Glomerular visceral epithelial cell (primary cell): ENCODE data around the gene KIF20B.
A peak's percentile ranks its signal among the peaks of the same experiment; 100 is the strongest.
"Not testable (repeated sequence)": the region's sequence is repeated elsewhere in the genome, so short reads cannot be mapped to it uniquely, and the experiment has no call there.

Experiments
- DNase-seq: peaks from one replicate; pipeline ENCODE4 v3.0.0-alpha.2; 2016; ENCODE audit errors: extremely low spot score

Gene KIF20B

GRCh38 chr10:89684604-89685003 is 16.8 kb upstream of the KIF20B start:
- no peak for DNase-seq

- no peak for DNase-seq
Measured at GRCh38 chr10:89685936-89686335, 15.5 kb upstream of the KIF20B start.

- DNase-seq = no peak
Measured at GRCh38 chr10:89690027-89690426, 11.4 kb upstream of the KIF20B start.

- DNase-seq = no peak
Measured at GRCh38 chr10:89692416-89692815, 9.0 kb upstream of the KIF20B start.

- DNase-seq = no peak
Measured at GRCh38 chr10:89693176-89693575, 8.2 kb upstream of the KIF20B start.

- no peak for DNase-seq
Measured at GRCh38 chr10:89695307-89695706, 6.1 kb upstream of the KIF20B start.

GRCh38 chr10:89697946-89698345 is 3.4 kb upstream of the KIF20B start:
- no peak for DNase-seq

GRCh38 chr10:89699581-89700064 is 1.8 kb upstream of the KIF20B start:
- no peak for DNase-seq

- no peak for DNase-seq
Measured at GRCh38 chr10:89700923-89701241, 508 bp upstream of the KIF20B start.

GRCh38 chr10:89702121-89702480 is 711 bp downstream of the KIF20B start:
- peak; percentile 28 for DNase-seq

GRCh38 chr10:89705466-89705865 is 4.1 kb downstream of the KIF20B start:
- DNase-seq = no peak

GRCh38 chr10:89706011-89706410 is 4.6 kb downstream of the KIF20B start:
- DNase-seq = no peak

GRCh38 chr10:89707372-89707771 is 6.0 kb downstream of the KIF20B start:
- no peak for DNase-seq

- DNase-seq = no peak
Measured at GRCh38 chr10:89710753-89711152, 9.4 kb downstream of the KIF20B start.

GRCh38 chr10:89734616-89735015 is 33.2 kb downstream of the KIF20B start:
- no peak for DNase-seq

- no peak for DNase-seq
Measured at GRCh38 chr10:89738551-89739209, 37.3 kb downstream of the KIF20B start.

GRCh38 chr10:89741126-89741762 is 39.9 kb downstream of the KIF20B start:
- no peak for DNase-seq

- peak; percentile 16 for DNase-seq
Measured at GRCh38 chr10:89744026-89744425, 42.6 kb downstream of the KIF20B start.

GRCh38 chr10:89745903-89746302 is 44.5 kb downstream of the KIF20B start:
- no peak for DNase-seq

- no peak for DNase-seq
Measured at GRCh38 chr10:89750441-89750840, 49.1 kb downstream of the KIF20B start.

GRCh38 chr10:89755374-89755773 is 54.0 kb downstream of the KIF20B start:
- DNase-seq = no peak

- no peak for DNase-seq
Measured at GRCh38 chr10:89759531-89759930, 58.1 kb downstream of the KIF20B start.

- not testable (repeated sequence) for DNase-seq
Measured at GRCh38 chr10:89763671-89764070, 62.3 kb downstream of the KIF20B start.

GRCh38 chr10:89771684-89772083 is 70.3 kb downstream of the KIF20B start:
- DNase-seq = no peak
